GM21515 (cell line): ENCODE measurements around the gene NDP.

Experiments
- ATAC-seq: cut with Tn5 transposase; IDR thresholded peaks from one replicate; pipeline ENCODE4 v1.9.1; 2021; ENCODE audit not compliant: unreplicated experiment

Gene NDP, protein sequence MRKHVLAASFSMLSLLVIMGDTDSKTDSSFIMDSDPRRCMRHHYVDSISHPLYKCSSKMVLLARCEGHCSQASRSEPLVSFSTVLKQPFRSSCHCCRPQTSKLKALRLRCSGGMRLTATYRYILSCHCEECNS

DNA sequence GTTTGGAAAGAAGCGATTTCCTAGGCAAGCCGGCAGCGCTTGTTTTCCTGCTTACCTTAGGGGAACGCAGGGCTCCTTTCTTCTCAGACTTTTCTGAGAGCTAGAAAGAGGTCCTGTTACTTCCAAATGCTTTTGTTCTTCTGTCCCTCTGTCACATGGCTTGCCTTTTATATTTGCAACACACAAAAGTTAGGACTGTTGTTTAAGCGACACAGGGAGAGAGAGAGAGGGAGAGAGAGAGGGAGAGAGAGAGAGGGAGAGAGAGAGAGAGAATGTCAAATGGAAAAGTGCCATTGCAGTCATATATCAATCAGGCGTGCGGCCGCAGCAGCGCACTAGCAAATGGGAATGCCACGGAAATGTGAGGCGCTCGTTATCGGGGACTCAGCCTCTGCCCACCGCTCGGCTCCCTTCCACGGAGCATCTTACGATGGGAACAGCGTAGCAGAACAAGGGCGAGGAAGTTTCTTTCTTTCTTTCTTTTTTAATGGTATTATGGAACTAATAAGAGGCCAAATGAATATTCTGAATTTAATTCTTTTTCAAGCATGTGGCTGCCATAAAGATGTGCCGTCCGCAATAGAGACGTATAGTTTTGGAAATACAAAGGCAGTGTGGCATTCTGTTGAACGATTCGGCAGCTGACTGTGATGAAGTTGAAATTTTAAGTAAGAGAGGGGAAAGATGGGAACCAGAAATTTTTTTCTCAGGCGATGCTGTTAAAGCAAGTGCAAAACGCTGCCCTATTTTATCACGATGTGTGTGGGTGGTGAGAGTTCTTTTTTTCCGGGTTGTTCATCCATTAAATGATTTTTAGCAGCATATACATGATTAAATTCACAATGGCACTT, at the start of gene NDP:
Gene NDP (minus strand): TSS at position 142 of the 851 bp plus-strand sequence. CDS start 14,745 bp downstream, outside the sequence.
- ATAC-seq: no peak

DNA sequence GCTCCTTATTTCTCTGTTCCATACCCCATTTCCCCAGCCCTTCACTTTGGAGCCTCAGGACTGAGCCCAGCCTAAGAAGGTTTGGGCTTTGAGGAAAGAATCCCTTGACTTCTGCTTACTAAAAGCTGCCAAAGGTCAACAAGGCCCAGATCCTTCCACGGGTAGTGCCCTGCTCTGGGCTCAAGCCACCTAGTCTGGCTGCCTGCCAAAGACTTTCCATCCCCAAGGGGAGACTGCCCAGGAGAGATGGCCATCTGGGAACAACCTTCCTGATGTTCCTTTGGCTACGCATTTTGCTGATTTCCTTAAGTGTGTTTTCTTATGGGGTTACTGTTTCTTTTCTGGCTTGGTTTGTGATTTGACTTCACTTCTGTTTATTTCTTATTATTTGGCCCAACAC, 49.8 kb upstream of the NDP start:
- no peak for ATAC-seq

DNA sequence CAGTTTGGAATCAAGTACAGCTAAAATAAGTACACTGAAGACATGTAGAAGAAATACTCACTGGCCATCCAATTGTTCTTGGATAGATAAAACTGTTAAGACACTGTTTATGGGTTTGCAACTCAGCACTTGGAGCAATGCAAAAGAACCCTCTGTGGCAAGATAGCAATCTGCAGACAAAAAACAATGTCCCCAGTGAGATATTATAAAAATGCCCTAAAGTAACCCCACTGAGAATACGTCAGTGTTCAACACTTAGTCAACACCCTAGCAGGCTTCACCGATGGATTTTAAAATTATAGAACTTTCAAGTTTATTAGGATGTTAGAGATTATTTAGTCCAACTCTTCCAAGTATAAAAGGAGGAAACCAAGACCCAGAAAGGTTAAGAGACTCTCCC, 47.5 kb upstream of the NDP start:
- ATAC-seq: no peak

DNA sequence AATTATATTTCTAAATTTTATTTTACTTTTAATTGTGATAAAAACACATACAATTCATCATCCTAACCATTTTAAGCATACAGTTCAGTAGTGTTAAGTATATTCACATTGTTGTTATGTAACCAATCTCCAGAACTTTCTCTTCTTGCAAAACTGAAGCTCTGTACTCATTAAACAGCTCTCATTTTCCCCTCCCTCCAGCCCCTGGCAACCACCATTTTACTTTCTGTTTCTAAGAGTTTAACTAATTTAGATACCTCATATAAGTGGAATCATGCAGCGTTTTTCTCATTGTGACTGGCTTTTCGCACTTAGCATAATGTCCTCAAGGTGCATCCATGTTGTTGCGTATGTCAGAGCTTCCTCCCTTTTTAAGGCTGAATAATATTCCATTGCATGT, 46.7 kb upstream of the NDP start:
- ATAC-seq: no peak

DNA sequence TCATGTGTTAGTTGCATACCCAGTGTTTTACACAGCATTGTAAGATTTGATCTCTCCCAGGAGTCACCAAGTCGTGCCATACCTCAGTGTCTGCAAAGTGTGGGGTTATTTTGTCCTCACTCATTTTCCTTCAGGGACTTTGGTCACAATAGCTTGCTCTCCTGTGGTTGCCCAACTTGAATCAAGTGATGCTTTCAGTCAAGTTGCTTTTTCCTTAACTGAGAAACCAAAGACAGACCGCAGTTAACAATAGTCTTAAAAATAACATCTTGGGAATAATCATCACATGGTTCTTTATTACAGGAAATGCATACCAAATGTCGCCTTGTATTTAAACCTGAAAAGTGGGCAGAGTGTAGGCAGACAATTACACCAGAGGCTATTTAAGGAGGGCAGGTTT, 44.5 kb upstream of the NDP start:
- no peak for ATAC-seq

DNA sequence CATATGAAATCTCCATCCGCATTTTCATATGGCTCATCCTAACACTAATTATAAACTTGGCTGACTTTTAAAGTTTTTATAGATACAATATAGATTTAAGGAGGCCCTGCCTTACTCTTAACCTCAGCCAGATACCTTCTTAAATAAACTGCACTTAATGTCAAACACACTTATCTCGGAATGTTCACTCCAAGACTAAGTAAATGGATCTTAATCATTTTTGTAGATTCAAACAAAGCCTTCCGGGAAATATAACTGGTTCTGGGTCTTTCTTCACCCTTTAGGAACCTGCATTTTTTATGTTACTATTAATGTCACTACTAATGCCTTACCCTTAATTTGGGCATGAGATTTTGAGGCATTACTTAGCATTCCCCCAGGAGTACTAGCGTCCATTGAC, 43.7 kb upstream of the NDP start:
- no peak for ATAC-seq

DNA sequence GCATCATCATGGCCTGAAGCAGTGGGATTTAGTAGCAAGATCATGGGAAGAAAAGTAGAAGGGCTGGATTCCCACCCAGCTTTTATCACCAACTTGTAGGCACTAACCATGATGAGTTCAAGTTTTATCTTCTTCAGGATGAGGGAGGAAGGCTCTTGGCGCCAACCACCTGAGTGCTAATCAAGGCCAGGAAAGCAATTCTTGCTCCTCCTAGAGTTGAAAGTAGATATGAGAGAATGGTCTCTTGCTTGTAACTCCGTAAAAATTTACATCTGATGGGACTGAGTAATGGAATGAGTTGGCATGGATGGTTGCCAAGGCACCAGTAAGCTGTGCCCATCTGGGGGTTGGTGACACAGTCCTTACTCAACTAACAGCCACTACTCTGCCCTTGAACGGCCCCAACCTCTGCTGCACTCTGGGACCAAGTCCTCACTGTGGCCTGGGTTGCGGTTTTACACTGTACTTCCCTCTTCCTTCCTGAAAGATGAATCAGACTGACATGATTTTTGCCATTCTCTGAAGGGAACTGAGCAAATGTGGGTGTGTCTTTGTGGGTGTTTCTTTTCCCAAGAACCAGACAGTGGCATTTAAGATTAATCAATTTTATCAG, 39.4 kb upstream of the NDP start:
- ATAC-seq: no peak

DNA sequence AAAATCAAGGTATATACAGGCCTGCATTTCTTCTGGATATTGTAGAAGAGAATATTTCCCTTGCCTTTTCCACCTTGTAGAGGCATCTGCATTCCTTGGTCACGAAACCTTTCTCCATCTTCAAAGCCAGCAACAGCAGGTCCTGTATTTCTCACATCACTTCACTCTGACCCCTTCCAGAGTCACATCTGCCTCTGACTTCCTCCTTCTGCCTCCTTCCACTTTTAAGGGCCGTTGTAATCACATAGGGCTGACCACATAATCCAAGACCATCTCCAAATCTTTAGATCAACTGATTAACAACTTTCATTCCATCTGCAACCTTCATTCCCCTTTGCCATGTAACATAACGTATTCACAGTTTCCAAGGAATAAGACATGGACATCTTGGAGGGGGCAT, 38.3 kb upstream of the NDP start:
- no peak for ATAC-seq

DNA sequence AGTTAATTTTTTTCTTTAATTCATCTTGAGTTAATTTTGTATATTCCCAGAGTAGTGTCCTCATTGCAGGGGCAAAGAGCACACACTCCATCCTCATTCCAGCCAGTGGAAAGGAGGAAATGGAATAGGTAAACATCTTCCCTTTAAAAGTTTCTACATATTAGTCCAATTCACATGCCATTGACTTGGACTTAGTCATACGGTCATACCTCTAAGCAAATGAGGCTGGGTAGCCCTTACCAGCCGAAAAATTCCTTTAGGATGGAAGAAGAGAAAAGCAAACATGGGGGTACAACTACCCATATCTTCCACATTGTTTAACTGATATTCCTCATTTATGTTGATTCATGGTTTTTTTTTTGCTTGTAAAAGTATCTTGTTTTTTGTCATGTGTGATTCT, 37.4 kb upstream of the NDP start:
- ATAC-seq: no peak

DNA sequence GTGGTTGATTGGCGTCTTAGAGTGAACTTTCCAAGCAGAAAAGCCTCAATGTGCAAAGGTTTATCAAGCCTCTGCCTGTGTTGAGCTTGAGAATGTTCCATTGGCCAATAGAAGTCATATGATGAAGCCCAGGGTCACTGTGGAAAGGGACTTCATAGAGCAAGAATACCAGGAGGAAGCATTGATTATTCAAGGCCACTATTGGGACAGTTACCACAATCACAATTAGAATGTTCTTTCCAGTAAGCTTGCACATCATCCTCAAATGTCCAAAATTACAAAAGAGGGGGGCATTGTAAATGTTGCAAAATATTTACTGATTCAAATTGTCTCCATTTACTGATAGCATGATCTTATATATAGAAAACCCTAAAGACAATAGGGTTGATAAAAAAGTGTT, 32.9 kb upstream of the NDP start:
- ATAC-seq: no peak

DNA sequence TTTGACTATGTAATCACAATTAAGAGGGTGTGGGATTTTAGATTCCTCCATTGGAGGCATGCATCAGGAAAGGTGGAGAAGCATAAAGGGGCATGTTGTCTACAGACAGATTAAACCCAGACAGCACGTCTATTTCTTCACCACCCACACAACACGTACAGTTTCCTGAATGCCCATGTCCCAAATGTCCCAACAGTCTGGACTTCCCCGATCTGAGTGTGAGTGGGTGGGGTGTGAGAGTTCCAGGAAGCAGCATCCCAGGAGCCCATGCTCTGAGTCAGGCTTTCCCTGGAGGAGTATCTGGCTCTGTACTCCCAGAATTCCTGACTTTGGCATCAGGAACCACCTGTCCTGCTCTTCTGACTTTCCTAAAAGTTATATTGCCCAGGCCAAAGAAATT, 30.8 kb upstream of the NDP start:
- no peak for ATAC-seq

DNA sequence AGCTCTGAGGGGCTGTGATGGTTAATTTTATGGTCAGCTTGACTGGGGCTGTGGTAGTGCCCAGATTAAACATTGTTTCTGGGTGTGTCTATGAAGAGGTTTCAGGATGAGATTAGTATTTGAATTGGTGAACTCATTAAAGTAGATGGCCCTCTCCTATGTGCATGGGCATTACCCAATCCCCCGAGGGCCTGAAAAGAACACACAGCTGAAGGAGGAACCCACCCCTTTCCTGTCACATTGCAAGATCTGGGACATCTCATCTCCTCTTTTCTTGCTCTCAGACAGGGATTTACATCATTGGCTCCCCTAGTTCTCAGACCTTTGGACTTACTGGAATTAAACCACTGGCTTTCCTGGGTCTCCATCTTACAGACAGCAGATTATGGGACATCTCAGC, 29.4 kb upstream of the NDP start:
- ATAC-seq: no peak

DNA sequence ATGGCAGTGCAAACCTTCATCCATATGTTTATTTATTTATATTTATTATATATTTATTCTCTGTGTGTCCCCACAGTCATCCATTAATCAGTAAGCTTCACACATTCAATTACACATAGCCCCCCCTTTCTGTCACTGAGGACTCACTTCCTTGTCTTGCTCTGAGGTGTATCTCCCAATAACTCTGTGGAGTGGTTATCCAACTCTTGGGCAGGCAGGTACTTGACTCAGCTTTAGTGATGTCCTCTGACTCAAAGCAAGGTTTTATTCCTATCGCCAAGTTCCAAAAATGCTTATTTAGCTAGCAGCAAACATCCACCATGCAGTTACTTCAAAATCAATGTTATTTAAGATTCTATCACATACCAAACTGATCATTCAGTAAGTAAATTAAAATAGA, 25.2 kb upstream of the NDP start:
- no peak for ATAC-seq

DNA sequence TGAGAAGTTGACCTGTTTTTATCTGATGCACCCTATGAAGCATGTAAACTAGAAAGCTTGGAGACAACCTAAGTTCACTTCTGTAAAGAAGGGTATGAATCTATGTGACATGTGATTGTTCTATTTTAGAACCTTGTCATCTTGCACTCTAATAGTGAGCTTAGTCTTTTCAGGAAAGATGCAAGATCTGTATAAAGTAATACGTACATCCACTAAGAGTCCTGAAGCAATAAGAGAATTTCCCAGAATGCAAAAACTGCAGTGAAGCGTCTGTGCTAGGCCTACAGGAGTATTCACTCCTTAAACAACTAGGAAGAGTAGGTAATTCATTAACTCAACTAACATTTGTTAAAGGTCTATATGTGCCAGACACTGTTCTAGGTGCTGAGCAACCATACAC, 23.3 kb upstream of the NDP start:
- no peak for ATAC-seq

DNA sequence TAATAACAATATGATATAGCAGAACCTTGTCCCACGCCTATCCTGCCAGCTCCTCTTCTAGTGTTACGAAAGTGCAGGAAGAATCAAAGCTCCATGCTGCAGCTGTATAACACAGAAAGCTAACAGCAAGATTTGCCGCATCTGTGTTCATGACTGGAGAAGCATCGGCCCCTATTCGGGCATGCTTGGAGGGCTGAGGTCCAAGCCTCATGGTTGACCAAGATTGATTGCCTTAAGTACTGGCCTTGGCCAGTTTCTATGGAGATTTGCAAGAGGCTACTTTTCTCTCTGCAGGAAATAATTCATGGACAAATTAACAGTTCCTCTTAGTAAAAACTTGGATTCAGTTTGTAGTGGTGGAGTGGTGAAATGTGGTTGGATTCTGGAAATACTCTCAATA, 12.9 kb upstream of the NDP start:
- ATAC-seq: no peak

DNA sequence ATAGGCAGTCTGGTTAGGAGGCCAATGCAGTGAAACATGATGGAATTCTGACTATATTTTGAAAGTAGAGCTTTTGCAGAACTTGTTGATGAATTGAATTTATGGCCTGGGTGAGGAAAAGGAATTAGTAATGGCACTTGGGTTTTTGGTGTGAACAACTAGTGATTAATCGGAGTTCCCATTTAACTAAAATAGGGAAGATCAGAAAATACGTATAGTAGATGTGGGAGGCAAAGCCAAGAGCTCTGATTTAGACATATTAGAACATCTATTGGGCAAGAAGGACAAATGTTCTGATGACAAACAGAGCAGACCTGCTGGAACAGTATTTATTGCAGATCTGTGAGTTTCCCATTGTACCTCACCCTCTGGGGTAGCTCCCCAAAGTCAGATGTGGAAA, 12.3 kb upstream of the NDP start:
- ATAC-seq: no peak

DNA sequence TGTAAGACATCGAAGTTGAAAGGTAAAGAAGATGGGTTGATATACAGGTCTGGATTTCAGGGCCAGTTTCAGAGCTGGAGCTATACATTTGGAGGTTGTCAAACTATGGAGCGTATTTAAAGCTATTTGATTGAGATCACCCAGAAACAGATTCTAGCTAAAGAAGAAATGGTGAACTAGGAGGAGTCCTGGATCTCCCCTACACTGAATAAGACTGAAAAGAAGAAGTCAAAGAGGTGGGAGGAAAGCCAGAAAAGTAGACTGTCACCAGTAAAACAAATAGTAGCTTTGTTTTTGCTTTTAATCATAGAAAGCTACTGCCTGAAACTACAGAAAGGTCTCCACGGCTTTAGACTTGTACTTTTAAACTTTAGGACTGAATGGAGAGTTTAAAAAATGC, 5.0 kb upstream of the NDP start:
- ATAC-seq: no peak

DNA sequence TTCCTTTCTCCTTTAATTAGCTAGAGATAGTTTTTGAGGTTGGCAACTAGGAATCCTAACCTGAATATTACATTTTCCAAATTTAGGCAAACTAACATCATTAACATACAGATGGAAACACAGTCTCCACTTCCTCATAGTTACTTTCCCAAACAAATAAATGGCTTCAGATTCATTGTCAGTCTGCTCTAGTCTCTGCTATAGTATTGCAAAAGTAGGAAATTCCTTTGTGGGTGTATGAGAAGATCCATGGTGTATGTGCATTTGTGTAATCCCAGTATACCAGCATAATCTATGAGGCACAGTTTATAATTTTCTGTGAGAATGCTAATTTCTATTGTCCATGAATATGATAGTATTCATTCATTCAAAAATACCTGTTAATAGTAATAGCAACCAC, 3.0 kb upstream of the NDP start:
- ATAC-seq: no peak

DNA sequence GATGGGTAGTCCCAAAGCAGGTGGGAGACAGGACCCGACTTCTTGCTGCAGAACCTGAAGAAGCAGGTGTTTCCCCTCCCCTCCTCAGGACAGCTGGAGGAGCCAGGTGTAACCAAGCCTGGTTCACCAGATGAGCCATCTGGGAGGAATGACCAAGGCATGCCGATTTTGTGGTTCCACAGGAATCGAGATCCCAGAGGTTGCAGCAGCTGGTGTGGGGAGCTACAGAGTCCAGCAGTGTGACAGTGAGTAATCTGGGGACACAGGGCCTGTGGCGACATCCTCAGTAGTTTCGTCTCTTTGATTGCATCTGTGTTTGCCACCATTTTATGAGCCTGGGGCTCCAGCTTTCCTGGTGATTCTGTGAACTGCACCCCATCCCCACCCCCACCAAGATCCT, 2.6 kb upstream of the NDP start:
- no peak for ATAC-seq

DNA sequence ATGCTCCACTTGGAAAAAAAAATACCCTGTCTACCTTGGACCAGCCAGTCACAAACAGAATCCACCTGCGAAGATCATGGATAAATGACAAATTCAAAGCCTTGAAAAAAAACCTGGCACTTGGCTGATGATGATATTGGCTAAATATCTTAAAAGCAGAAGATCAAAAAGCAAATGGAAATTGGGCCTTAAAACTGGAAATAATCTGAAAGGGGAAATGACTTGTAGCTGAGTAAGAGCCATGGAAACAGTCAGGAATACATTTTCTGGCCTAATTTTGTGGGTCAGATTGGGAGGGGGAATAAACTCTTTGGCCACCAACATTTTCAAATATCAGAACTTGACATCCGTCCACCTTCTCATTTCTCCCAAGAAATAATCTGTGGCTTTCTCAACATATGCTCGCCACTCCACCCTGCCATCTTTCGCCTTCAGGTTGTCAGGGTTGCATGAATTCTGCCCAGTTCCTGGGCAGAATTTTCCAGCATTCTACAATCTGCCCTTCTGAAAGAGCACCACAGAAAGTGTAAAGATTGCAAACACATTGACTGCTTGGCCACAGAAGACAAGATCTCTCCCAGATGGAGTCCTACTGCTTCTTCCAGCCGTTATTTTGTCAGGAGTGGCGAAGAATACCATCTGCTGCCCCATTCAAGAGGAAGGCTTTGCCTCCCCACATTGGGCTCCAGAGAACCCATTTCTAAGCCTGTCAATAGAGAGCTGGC, 1.7 kb upstream of the NDP start:
- ATAC-seq: no peak

DNA sequence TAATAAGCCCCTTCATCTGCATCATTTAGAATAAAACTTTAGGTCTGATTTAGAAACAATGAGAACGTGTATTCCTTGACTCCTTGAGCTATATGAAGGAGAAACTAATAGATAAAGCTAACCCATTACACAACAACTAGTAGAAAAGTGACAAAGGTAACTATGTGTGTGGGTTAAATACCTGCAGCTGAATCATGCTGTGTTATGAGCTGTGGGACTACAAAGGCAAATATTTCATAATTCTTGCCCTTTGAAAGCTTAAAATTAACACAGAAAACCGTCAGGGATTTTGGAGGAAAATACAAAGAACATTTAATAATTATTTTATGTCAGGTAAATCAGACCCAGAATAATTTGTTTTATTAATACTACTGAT, 898 bp upstream of the NDP start:
- no peak for ATAC-seq
